Lower leg skin (tissue), 3 donors: ENCODE results near the gene UBR3.

Experiments
- POLR2A ChIP-seq, 2 donors: fragments of 450-650 bp; IDR thresholded peaks; one replicate each; pipeline ENCODE4 v1.6.1; 2016 to 2017; ENCODE audit warnings: antibody characterized with exemption in 2 of 2, mild to moderate bottlenecking in 1 of 2, moderate library complexity in 1 of 2
- TF ChIP-seq, protein P1 (sequence below), 3 donors: fragments of 450-650 bp; IDR thresholded peaks; one replicate each; pipeline ENCODE4 v1.5.1; 2016; ENCODE audit warnings: antibody characterized with exemption in 3 of 3, mild to moderate bottlenecking in 3 of 3, moderate library complexity in 2 of 3

DNA sequence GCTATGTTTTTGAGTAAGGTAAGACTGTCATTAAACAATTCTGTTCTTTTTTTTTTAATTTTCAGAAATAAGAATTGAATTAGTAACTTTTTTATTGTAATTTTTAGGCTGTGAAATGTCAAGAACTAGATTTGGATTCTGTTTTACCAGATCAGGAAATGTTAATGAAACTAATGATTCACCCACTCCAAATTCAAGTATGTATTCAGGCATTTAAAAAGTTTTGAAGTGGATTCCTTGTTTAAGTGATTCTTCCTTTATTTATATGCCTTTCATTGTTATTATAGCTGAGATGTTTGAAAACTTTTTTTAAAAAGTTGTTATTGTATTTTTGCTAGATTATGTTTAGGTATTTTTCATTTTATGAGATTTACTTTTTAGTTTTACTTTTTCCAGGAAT is 96.7 kb downstream of the UBR3 start:
- TF ChIP-seq, protein P1, sequence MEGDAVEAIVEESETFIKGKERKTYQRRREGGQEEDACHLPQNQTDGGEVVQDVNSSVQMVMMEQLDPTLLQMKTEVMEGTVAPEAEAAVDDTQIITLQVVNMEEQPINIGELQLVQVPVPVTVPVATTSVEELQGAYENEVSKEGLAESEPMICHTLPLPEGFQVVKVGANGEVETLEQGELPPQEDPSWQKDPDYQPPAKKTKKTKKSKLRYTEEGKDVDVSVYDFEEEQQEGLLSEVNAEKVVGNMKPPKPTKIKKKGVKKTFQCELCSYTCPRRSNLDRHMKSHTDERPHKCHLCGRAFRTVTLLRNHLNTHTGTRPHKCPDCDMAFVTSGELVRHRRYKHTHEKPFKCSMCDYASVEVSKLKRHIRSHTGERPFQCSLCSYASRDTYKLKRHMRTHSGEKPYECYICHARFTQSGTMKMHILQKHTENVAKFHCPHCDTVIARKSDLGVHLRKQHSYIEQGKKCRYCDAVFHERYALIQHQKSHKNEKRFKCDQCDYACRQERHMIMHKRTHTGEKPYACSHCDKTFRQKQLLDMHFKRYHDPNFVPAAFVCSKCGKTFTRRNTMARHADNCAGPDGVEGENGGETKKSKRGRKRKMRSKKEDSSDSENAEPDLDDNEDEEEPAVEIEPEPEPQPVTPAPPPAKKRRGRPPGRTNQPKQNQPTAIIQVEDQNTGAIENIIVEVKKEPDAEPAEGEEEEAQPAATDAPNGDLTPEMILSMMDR (IDR thresholded peaks at IDR 0.05) = no peak
- no peak for TF ChIP-seq POLR2A (IDR thresholded peaks at IDR 0.05)
